ENCODE data around the gene ACAP2.
A peak's percentile ranks its signal among the peaks of the same experiment; 100 is the strongest.
"Not testable (repeated sequence)": the region's sequence is repeated elsewhere in the genome, so short reads cannot be mapped to it uniquely, and the experiment has no call there.

Gene ACAP2

DNA sequence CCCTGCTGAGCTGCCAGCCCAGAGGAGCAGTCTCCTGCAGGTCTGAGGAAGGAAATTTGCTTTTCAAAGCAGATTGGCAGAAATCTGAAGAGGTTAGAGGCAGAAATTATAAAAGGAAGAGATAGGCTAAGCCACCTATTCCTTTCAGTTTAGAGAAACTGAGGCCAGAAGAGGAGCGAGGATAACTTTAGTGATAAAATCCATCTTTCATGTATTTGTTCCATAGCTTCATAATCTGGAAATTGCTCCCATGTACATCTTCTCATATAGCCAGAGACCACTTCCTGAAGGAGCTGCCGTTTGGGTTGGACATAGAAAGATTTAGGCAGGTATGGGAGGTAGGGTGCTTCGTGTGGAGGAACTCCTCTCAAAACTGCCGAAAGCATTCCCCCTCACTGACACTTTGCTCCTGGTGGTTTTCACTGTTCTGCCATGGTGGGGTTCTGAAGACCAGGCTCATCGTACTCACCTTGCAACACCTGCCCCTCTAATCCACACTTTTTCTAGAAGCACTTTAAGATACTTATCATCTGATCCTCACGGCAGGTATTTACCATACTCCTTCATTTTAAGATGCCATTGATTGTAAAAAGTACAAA is 670 bp upstream of the ACAP2 start:
- DNase-seq (ENCODE audit: low read depth) = no peak

- DNase-seq (ENCODE audit: low read depth) = peak; percentile 10
These were observed 738 bp downstream of the ACAP2 start for GRCh38 chr3:195441992-195442572.

DNA sequence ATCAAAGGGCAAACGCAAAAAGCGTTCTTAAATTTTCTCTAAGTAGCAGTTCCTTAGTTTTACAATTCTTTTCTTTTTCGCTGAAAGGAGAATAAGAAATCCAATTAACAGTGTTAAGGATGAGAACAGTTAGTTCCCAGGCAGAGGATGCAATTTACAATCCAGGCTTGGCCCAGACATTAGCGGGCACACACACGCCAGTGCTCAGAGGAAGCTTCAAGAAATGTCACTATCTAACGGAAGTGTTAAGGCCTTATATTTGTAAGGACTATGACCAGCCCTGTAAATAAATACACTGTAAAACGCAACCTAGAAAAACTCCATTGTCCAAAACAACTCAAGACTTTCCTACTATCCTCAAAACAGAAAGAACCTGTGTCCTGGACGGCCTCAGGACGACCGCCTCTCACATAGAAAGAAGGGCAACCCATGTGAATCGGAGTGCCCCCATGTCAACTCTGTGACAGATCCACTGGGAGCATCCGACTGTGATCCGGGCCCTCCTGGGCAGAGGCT is 1.3 kb downstream of the ACAP2 start:
- no peak for DNase-seq (ENCODE audit: low read depth)

GRCh38 chr3:195441051-195441450 is 1.8 kb downstream of the ACAP2 start:
- DNase-seq (ENCODE audit: low read depth) = no peak

- no peak for DNase-seq (ENCODE audit: low read depth)
These were observed 2.4 kb downstream of the ACAP2 start for GRCh38 chr3:195440379-195440778.

GRCh38 chr3:195438371-195438770 is 4.4 kb downstream of the ACAP2 start:
- DNase-seq (ENCODE audit: low read depth) = no peak

- no peak for DNase-seq (ENCODE audit: low read depth)
These were observed 17.0 kb downstream of the ACAP2 start for GRCh38 chr3:195425849-195426248.

GRCh38 chr3:195423818-195424217 is 19.0 kb downstream of the ACAP2 start:
- no peak for DNase-seq (ENCODE audit: low read depth)

- no peak for DNase-seq (ENCODE audit: low read depth)
These were observed 21.4 kb downstream of the ACAP2 start for GRCh38 chr3:195421400-195421799.

GRCh38 chr3:195416795-195417194 is 26.0 kb downstream of the ACAP2 start:
- no peak for DNase-seq (ENCODE audit: low read depth)

DNA sequence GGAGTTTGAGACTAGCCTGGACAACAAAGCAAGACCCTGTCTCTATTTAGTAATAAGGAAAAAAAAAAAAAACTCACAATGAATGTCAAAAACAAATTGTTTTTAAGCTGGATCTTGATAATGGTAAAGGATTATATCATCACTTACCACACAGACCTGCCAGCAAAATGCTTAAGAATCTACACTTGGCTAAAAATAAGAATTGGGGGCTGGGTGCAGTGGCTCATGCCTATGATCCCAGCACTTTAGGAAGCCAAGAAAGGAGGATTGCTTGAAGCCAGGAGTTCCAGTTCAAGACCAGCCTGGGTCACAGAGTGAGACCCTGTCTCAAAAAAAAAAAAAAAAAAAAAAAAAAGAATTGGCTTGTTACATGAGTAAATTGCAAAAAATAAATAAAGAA is 31.0 kb downstream of the ACAP2 start:
- DNase-seq (ENCODE audit: low read depth) = no peak

DNA sequence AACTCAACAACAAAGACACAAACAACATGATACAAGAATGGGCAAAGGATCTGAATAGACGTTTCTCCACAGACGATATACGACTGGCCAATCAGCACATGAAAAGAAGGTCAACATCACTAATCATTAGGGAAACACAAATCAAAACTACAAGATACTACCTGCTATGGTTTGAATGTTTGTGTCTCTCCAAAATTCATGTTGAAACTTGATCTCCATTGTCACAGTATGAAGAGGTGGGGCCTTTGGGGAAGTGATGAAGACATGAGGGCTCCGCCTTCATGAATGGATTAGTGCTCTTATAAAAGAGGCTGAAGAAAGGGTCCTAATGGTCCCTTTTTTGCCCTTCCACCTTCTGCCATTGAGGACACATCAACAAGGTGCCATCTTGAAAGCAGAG is 32.3 kb downstream of the ACAP2 start:
- DNase-seq (ENCODE audit: low read depth) = no peak

GRCh38 chr3:195407531-195408409 is 35.0 kb downstream of the ACAP2 start:
- no peak for DNase-seq (ENCODE audit: low read depth)

DNA sequence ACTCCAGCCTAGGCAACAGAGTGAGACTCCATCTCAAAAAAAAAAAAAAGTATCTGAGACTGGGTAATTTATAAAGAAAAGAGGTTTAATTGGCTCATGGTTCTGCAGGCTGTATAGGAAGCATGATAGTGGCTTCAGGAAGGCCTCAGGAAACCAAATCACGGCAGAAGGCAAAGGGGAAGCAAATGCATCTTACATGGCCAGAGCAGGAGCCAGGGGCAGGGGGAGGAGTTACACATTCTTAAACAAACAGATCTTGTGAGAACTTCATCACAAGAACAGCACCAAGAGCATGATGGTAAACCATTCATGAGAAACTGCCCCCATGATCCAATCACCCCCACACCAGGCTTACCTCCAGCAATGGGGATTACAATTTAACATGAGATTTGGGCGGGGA is 37.2 kb downstream of the ACAP2 start:
- no peak for DNase-seq (ENCODE audit: low read depth)

GRCh38 chr3:195403841-195404408 is 38.9 kb downstream of the ACAP2 start:
- DNase-seq (ENCODE audit: low read depth) = no peak

- DNase-seq (ENCODE audit: low read depth) = no peak
These were observed 39.6 kb downstream of the ACAP2 start for GRCh38 chr3:195403244-195403643.

DNA sequence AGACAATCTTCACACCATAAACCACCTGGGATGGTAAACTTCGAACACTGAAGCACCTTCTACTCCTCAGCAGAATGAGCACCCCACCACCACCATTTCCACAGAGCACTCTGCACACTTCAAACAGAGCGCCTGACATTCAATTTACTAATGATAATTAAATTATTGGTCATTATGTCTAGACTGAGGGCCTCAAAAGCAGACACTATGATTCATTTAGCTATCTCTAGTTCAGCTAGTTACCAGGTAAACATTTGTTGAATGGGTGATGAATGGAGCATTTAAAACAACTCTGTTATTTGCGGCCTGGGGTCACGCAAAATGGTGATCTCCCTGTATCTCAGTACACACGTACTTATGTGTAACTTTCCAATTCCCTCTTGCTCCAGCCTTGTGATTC is 40.9 kb downstream of the ACAP2 start:
- DNase-seq (ENCODE audit: low read depth) = no peak

- DNase-seq (ENCODE audit: low read depth) = not testable (repeated sequence)
These were observed 44.4 kb downstream of the ACAP2 start for GRCh38 chr3:195398460-195398859.

DNA sequence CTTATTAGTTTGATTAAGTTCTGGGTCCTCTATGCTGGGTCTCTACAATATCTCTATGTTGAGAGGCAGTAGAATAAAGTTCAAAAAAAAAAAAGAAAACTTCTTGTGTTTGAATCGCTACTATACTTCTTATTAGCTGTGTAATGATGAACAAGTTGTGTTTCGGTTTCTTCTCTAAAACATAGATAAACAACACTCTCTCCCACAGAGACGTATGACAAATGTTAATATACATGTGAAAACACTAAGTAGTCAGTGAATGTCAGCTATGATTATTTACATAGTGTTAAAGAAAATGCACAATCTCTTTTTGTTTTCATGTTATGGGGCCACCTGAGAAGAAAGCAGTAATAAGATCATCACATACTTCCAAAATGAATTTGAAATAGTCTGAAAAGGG is 45.3 kb downstream of the ACAP2 start:
- DNase-seq (ENCODE audit: low read depth) = no peak

- DNase-seq (ENCODE audit: low read depth) = no peak
These were observed 47.5 kb downstream of the ACAP2 start for GRCh38 chr3:195395208-195395816.

- DNase-seq (ENCODE audit: low read depth) = no peak
These were observed 48.1 kb downstream of the ACAP2 start for GRCh38 chr3:195394700-195395099.

- no peak for DNase-seq (ENCODE audit: low read depth)
These were observed 48.8 kb downstream of the ACAP2 start for GRCh38 chr3:195394024-195394423.
